HG03280 (cell line): ENCODE results near the gene ULK1.

Experiments
- ATAC-seq: cut with Tn5 transposase; IDR thresholded peaks from one replicate; pipeline ENCODE4 v1.9.1; 2021; ENCODE audit warnings: mild to moderate bottlenecking, moderate library complexity; ENCODE audit not compliant: unreplicated experiment

ULK1 gene

DNA sequence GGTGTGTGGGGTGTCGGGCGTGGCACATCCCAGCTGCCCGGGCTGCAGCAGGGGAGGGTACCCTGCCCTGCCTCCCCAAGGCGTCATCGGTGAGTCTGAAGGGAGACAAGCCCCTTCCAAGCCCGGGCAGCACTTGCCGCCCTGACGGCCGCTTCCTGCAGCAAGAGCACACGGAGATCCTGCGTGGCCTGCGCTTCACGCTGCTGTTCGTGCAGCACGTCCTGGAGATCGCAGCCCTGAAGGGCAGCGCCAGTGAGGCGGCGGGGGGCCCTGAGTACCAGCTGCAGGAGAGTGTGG lies 24.6 kb downstream of the ULK1 start:
- no peak for ATAC-seq

DNA sequence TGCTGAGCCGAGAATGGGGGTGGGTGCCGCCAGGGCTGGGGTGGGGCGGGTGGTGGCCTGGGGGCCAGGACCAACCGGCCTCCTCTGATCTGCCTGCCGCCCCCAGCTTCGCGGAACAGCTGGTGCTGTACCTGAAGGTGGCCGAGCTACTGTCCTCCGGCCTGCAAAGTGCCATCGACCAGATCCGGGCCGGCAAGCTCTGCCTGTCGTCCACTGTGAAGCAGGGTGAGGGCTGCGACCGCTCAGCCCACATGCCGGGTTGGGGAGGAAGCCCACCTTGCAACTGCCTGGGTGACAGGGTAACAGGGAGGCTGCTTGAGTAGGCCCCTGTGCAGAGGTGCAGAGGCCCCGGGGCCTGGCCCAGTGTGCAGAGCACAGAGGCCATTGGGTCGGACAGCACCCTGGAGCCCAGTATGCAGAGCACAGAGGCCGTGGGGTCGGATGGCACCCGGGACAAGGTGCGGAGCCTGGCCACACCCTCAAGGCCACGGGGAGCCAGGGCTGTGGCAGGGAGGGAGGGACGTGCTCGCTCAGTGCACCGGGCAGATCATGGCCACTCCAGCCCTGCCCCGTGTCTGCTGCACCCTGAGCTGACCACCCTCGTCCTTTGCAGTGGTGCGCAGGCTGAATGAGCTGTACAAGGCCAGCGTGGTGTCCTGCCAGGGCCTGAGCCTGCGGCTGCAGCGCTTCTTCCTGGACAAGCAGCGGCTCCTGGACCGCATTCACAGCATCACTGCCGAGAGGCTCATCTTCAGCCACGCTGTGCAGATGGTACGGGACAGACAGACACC lies 25.1 kb downstream of the ULK1 start:
- no peak for ATAC-seq

DNA sequence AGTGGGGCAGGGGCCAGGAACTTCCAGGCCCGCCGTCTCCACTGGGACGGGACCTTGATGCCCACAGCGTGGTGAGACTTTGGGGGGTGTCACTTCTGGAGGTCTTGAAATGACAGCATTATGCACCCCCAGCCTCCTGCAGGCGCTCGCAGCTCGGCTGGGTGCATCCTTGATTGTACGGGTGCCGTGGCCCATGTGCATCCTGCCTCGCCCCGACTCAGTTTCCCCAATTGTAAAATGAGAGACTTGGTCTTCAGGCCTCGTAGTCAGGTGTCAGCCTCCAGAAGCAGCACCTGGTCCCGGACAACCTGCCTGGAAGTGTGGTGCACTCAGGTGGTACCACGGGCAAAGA lies 25.7 kb downstream of the ULK1 start:
- ATAC-seq, result no peak

DNA sequence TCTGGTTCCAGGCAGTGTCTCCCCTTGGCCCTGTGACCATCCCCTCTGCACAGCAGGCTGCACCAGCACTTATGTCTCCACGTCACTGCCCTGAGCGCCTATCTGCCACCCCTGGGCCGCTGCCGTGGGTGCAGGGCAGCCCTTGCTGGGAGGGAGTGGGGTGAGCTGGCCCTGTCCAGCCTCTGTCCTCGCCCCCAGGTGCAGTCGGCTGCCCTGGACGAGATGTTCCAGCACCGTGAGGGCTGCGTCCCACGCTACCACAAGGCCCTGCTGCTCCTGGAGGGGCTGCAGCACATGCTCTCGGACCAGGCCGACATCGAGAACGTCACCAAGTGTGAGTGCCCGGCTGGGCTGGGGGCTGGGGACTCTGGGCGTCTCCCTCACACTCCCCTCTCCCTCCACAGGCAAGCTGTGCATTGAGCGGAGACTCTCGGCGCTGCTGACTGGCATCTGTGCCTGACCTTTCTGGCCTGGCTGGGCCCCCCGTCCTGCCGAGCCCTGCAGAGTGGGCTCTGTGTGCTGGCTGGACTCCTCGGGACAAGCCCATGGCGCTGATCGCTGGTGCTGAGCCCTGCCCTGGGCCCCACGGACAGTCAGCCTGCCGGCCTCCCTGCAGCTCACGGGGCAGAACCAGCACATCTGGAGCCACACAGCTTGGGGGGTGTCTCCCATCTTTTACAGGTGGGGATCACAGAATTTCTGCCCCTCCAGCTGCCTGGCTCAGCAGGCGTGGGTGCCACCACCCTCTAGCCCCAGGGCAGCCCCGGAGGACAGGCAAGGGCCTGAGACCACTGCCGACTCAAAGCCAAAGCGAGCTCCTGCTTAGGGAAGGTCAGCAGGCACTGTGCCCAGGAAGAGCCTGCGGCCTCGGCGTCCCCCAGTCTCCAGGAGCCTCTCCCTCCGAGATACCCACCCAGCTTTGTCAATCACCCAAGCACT lies 26.7 kb downstream of the ULK1 start:
- no peak for ATAC-seq

DNA sequence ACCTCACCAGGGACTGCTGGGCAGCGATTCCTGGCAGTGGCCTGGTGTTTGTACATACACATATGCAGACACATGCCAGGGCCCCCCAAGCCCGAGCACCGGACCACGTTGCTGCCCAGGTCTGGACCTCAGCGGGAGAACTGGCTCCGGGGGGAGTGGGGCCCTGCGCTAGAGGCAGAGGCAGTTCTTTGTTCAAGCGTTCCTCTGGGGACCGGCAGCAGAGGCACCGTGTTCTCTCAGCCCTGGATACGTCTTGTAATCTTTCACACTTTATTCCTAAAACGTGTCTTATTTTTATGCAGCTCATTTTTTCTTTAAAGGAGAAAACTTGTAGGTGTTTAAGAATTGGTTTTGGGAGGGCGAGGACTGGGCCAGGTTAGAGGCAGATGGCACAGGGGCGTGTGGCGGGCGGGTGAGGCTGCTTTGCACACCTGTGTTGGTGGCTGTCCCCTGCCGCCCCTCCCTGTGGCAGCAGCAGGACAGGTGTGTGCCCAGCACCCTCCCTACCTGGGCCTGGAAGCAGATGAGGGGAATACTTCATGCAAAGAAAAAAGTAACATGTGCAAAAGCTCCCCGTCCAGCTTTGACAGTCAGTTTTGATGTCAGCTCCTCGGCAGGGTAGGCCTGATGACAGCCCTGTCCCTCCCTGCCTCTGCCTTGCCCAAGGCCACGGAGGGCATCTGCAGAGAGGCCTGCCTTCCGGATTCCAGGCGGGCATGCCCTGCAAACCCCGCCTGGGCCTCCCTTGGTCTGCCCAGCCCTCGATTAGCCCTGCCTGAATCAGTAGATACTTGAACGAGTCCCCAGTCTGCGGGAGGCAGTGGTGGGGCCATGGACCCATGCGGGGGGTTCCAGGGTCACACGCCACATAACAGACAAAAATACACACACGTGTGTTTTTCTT lies 27.7 kb downstream of the ULK1 start:
- no peak for ATAC-seq

DNA sequence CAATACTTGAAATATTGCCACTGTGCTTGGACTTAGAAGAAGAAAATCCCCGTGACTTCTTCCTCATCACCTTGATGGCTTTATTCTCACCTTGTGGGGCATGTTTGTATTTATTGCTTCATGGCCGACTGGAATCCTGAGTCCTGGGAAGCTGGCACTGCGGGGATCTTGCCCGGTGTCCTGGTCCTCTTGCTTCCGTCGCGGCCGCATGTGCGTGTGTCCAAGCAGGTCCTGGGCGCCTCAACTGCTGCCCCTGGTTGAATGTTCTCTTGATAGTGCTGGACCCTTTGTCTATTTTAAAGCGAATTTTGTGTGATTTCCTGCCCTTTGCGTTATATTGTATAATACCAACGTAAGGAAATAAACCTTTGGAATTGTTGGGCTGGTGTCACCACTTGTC lies 28.4 kb downstream of the ULK1 start:
- ATAC-seq, result no peak

DNA sequence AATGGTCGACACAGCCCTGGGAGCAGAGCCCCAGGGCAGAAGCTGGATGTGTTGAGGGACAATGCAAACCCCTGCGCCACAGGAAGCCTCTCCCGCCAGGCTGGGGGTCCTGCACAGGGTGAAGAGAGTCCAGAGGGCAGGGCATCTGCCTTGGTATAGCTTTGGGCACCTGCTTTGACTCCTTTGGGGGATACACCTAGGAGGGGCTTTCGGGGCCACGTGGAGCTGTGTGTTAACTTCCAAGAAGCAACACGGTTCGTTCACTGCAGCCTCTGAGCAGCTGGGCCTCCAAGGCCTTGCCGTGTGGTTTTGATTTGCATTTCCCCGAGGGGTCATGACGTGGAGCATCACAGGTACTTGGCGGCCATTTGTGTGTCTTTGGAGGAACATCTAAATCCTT lies 28.8 kb downstream of the ULK1 start:
- peak; percentile 83 for ATAC-seq

DNA sequence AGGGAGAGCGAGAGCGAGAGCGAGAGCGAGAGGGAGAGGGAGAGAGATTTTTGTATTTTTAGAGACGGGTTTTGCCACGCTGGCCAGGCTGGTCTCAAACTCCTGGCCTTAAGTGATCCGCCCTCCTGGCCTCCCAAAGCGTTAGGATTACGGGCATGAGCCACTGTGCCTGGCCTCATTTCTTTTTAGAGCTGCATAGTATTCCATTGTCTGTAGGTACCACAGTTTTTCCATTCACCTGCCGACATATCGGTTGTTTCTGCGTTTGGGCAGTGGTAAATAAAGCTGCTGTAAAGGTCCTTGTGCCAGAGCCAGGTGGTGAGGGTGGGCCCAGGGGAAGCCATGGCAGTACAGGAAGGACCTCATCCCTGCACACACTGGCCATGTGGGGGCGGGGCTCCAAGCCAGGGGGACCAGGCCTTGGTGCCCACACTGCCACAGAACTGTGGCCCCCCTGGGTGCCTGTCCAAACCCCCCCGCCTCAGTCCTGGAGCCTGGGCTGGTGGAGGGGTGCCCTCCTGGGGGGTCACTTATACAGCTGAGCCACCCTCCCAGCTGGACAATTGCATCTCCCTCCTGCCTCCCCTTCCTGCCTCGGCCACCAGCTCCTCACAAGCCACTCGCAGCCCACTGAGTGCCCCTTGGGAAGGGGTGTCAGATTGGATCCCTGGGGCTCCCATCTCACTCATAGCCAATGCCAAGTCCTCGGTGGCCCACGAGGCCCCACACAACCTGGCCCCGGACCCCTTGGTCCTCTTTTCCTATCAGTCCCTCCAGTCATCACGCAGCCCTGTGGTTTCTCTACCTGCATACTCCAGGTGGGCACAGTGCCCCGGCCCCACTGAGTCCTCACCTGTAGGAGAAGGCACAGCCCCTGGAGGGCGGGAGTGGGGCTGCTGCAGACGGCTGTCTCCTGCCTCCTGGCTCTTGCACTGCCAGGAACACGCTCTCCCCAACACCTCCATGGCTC lies 33.0 kb downstream of the ULK1 start:
- ATAC-seq, result no peak

DNA sequence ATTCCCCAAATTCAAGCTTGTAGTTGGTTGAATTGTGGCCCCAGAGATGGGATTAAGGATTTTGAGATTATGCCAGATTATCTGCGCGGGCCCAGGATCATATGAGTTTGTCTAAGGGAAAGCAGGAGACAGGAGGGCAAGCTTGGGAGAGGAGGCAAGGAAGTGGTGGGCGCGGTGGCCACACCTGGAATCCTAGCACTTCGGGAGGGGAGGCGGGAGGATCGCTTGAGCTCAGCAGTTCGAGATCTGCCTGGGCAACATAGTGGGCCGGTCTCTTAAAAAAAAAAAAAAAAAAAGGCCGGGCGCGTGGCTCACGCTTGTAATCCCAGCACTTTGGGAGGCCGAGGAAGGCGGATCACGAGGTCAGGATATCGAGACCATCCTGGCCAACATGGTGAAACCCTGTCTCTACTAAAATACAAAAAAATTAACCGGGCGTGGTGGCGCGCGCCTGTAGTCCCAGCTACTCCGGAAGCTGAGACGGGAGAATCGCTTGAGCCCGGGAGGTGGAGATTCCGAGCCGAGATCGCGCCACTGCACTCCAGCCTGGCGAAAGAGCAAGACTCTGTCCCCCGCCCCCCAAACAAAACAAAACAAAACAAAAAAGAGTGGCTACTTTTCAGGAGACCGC lies 33.8 kb downstream of the ULK1 start:
- no peak for ATAC-seq

DNA sequence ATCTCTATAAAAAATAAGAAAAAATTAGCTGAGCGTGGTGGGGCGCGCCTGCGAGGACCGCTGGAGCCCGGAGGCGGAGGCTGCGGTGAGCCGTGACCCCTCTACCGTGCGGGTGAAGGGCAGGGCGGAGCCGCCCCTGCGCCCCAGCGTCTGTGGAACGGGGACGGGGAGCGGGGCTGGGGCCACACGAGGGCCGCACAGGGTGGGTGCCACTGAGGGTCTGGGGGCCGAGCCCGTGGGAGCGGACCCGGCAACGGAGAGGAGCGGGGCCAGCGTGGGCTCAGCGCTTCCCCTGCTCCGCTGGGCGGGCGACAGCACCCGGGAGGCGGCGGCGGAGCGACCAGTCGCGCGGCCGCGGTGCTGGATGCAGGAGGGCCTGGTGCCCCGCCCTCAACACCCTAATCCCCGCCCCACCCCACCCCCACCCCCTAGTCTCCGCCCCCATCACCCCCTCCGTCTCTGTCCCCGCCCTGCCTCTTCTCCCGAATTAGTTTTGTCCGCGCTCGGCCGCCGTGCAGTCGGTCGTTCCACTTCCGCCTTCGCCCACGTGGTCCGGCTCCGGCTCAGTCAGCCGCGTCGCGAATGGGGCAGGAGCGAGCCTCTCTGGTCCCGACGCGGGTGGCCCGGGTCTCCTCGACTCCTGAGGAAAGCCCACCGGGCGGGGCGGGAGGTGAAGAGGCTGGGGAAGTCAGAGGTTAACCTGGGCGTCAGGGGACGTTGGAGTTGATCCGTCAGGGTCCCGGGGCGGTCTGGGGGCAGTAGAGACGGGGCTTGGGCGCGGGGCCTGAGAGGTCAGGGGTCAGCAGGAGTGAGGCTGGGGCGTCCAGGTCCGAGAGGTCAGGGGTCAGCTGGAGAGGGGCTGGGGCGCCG lies 34.5 kb downstream of the ULK1 start, which contains the start of gene PUS1:
Gene PUS1, plus strand, starts transcription at position 566 of the 870 bp plus-strand sequence. CDS start 447 bp downstream, outside the sequence.
- ATAC-seq, result peak; percentile 70

DNA sequence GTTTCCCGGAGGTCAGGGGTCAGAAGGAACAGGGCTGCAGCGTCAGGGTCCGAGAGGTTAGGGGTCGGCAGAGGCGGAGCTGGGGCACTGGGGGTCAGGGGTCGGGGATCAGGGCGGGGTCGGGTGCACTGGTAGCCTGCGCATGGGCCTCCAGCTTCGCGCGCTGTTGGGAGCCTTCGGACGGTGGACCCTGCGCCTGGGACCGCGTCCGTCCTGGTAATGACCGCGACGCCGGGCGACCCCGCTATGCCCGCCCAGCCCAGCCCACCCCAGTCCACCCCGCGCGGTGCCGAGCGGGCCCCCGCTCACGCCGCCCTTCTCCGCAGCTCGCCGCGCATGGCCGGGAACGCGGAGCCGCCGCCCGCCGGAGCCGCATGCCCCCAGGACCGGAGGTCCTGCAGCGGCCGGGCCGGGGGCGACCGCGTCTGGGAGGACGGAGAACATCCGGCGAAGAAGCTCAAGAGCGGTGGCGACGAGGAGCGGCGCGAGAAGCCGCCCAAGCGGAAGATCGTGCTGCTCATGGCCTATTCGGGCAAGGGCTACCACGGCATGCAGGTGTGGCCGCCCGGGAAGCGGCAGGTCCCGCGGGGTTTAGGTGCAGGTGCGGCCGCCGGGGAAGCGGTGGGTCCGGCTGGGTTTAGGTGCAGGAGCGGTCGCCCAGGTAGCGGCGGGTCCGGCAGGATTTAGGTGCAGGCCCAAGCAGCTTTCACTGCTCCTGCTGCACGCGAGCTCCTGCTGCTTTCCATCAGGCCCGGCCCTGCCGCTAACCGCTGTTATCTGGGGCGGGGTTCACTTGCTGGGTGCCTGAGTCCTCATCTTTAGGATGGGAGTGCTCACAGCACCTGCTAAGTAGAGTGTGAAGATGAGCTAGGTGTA lies 35.4 kb downstream of the ULK1 start:
- ATAC-seq, result peak; percentile 3

DNA sequence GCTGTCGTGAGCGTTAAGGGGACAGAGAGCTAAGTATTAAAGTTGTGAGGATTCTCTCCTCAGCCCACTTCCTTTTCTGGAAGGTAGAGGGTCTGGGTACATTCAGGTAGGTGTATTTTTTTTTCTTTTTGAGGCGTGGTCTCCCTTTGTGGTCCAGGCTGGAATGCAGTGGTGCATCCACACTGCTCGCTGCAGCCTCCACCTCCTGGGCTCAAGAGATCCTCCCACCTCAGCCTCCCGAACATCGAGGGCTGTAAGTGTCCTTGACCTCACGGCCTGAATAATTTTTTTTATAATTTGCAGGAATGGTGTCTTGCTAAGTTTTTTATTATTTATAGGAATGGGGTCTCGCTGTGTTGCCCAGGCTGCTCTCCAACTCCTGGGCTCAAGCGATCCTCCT lies 36.1 kb downstream of the ULK1 start:
- ATAC-seq, result no peak

DNA sequence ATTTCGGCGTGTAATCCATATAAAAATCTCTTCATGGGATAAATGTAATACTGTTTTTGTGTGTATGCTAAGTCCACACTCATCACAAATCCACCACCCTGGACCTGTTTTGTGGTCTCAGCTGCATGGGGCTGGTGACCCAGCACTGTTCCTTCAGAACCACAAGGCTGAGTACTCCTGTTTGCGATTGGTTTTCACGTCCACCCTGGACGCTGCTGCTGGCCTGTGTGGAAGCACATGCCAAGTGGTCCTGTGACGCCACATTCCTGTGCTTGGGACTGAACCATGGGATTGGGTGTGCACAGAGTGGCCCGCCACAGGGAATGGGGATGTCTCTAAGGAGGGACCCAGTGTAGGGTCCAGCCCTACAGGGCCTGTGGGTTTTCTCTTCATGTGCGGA lies 39.0 kb downstream of the ULK1 start:
- ATAC-seq, result no peak

DNA sequence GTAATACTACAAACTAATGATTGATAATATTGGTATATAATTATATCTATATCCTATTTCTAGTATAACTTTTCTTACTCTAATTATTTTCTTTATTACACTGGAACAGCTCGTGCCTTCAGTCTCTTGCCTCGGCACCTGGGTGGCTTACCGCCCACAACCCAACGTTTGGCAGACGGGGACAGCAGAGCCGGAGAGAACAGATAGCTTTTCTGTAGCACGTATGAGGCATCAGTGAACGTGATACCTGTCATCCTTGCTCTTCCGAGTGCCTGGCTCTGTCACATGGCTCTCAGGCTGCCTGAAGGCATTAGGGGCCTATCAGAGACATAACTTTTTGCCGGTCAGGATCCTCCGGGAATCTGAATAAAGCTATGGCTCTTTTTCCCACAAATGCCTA lies 40.1 kb downstream of the ULK1 start:
- no peak for ATAC-seq

DNA sequence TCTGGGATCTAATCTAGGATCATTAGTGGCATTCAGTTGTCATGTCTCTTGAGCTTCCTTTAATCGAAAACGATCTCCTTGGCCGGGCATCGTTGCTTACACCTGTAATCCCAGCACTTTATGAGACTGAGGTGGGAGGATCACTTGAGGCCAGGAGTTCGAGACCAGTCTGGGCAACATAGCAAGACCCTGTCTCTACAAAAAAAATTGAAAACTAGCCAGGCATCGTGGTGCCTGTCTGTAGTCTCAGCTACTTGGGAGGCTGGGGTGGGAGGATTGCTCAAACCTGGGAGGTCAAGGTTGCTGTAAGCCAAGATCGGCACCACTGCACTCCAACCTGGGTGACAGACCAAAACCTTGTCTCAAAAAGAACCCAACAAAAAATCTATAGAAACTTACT lies 43.7 kb downstream of the ULK1 start:
- no peak for ATAC-seq

DNA sequence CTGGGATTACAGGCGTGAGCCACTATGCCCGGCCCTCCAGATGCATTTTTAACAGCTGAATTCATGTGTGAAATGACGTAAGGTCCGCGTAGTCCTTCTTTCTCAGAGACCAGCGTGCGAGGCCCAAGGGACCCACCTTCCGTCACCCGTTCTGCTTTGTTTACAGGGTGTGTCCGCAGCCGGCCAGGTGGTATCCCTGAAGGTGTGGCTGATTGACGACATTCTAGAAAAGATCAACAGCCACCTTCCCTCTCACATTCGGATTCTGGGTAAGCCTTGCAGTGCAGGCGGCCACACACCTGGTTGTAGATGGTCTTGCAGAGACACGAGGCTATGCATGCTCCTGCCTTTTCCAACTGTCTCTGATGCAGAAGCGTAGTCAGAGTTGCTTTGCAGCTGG lies 44.6 kb downstream of the ULK1 start:
- no peak for ATAC-seq

DNA sequence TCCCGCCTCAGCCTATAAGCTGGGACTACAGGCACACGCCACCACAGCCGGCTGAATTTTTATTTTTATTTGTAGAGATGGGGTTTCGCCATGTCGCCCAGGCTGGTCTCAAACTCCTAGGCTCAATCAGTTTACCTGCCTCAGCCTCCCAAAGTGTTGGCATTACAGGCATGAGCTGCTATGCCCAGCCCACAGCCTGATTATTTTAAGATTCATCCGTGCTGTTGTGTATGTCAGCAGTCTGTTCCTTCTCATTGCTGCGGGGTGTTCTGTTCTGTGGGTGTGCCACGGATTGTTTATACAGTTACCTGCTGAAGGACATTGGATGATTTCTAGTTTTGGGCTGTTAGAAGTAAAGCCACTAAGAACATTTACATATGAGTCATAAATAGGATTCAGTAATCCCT lies 45.7 kb downstream of the ULK1 start:
- ATAC-seq, result no peak
